Measurements from ENCODE around the gene ZNF770. TPM values are rescaled to one million over a fixed set of nuclear protein-coding genes. Genes with fewer than 3 reads are reported as not detected.
A peak's percentile ranks its signal among the peaks of the same experiment; 100 is the strongest.

Gene ZNF770
- total and polyA plus RNA-seq, 9 of the 15 experiments (the other 6 are each of a cell fraction or from before 2014, with no cell fraction given), result 3.4 to 50.8 (median 40.3) TPM

- TF ChIP-seq CEBPZ (IDR thresholded peaks at IDR 0.05; ENCODE audit: borderline replicate concordance, low read depth, low read length), result no peak
- no peak for TF ChIP-seq ZNF146 (CRISPR knock-in tag; IDR thresholded peaks at IDR 0.05; ENCODE audit: unreplicated experiment)
- TF ChIP-seq ATF4 (CRISPR knock-in tag; IDR thresholded peaks at IDR 0.05), result no peak
- TF ChIP-seq MEF2D (tag; conservative IDR thresholded peaks at IDR 0.05; ENCODE audit: low read depth), result peak; percentile 54; the same call in 1 of the 2 replicates
- no peak for TF ChIP-seq NCOA6 (IDR thresholded peaks at IDR 0.05)
- TF ChIP-seq HMGXB4 (CRISPR knock-in tag; IDR thresholded peaks at IDR 0.05), result peak; percentile 79
- TF ChIP-seq U2AF2 (optimal IDR thresholded peaks at IDR 0.05; ENCODE audit: low read depth, low read length), result no peak
- TF ChIP-seq MIER1 (IDR thresholded peaks at IDR 0.05; ENCODE audit: low read depth), result no peak
- no peak for TF ChIP-seq HDAC3 (IDR thresholded peaks at IDR 0.05; ENCODE audit: borderline replicate concordance, partially characterized antibody)
- no peak; the same call in 1 of the 2 replicates for TF ChIP-seq TRIM28 (IDR thresholded peaks at IDR 0.05)
- TF ChIP-seq ZNF140 (CRISPR knock-in tag; IDR thresholded peaks at IDR 0.05), result no peak
- peak; percentile 96 for TF ChIP-seq CREM (IDR thresholded peaks at IDR 0.05; ENCODE audit: low read depth)
- TF ChIP-seq PML (IDR thresholded peaks at IDR 0.05; ENCODE audit: low read length), result peak; percentile 88
- TF ChIP-seq TAL1 (IDR thresholded peaks at IDR 0.05), result 0 out of 2 replicates have a peak, but pooled peaks have one; percentile 12
- TF ChIP-seq ZBTB11 (CRISPR knock-in tag; IDR thresholded peaks at IDR 0.05), result peak; percentile 95 to 99 (median 98)
- 0 out of 2 replicates have a peak, but pooled peaks have one; percentile 6 for TF ChIP-seq NFE2 (IDR thresholded peaks at IDR 0.05; ENCODE audit: low read depth)
- peak; percentile 32; the same call in 1 of the 2 replicates for TF ChIP-seq CCAR2 (IDR thresholded peaks at IDR 0.05; ENCODE audit: low read depth, low read length)
- peak; percentile 97 for TF ChIP-seq ZEB2 (IDR thresholded peaks at IDR 0.05)
- peak; percentile 100 for TF ChIP-seq GABPB1 (CRISPR knock-in tag; IDR thresholded peaks at IDR 0.05)
Observed at GRCh38 chr15:34969340-34970097, 18.6 kb downstream of the ZNF770 start, which contains the start of gene AQR (continued).

Data from K562 (cell line).